Measurements from ENCODE around the gene FAM117B.
"Not testable (repeated sequence)": the region's sequence is repeated elsewhere in the genome, so short reads cannot be mapped to it uniquely, and the experiment has no call there.

Gene FAM117B

DNA sequence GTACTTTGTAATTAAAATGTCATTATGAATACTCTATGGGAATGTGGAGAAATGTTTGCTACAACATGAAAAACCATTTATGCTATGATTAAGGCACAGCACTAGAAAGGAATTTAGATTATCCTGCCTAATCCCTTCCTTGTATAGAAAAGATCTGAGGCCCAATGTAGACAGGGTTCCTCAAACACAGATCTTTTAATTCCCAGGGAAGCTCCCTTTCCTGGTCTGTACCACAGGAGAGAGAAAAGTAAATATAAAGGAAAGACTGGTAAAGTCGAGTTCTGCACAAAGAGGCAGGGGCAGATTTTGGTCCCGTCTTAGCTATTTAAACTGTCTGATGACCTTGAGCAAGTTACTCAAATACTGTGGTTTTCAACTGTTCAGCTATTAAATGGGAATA lies 152.1 kb downstream of the FAM117B start:
- Histone ChIP-seq H3K27me3 (ENCODE audit: insufficient read depth, low read depth) (no peaks in the 10 kb centered on the region), H3K4me3 (IDR thresholded peaks at IDR 0.05; ENCODE audit: insufficient read depth, low read depth, low read length) (no peak overlapping the region), H3K4me2 (no peak overlapping the region), H2AFZ (ENCODE audit: low read depth) (no peak overlapping the region), H3K79me2 (ENCODE audit: insufficient read depth, low read depth) (no peaks in the 10 kb centered on the region), H3K27ac (no peak overlapping the region), H3K36me3 (ENCODE audit: insufficient read depth) (no peaks in the 10 kb centered on the region), H3K9ac (no peak overlapping the region), H4K20me1 (ENCODE audit: insufficient read depth) (no peaks in the 10 kb centered on the region), H3K4me1 (ENCODE audit: low read depth, poor library complexity, severe bottlenecking) (no peaks in the 10 kb centered on the region)
- TF ChIP-seq, protein P1, sequence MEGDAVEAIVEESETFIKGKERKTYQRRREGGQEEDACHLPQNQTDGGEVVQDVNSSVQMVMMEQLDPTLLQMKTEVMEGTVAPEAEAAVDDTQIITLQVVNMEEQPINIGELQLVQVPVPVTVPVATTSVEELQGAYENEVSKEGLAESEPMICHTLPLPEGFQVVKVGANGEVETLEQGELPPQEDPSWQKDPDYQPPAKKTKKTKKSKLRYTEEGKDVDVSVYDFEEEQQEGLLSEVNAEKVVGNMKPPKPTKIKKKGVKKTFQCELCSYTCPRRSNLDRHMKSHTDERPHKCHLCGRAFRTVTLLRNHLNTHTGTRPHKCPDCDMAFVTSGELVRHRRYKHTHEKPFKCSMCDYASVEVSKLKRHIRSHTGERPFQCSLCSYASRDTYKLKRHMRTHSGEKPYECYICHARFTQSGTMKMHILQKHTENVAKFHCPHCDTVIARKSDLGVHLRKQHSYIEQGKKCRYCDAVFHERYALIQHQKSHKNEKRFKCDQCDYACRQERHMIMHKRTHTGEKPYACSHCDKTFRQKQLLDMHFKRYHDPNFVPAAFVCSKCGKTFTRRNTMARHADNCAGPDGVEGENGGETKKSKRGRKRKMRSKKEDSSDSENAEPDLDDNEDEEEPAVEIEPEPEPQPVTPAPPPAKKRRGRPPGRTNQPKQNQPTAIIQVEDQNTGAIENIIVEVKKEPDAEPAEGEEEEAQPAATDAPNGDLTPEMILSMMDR (conservative IDR thresholded peaks at IDR 0.05; ENCODE audit: low read depth, low read length), result no peak

DNA sequence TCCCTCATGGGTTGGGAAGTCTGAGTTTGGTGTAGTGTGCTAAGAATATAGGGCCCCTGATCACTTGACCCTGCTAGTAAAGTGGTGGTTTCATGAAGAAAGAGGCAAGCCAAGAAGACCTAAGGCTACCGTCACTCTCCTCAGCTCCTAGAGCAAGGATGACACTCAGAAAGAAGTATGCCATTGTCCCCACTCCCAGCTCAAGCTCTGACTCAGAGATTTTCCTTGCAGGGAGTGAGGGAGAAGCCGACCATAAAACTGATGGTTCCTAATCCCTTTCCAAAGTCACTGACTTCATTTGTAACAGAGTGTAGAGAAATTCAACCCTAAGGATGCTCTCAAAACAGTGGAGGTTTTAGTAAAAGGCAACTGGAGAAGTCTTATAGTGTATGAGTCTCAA lies 155.9 kb downstream of the FAM117B start:
- Histone ChIP-seq H3K36me3 (ENCODE audit: insufficient read depth) (no peaks in the 10 kb centered on the region), H2AFZ (ENCODE audit: low read depth) (no peak overlapping the region), H3K79me2 (ENCODE audit: insufficient read depth, low read depth) (no peaks in the 10 kb centered on the region), H3K9ac (no peak overlapping the region), H3K4me3 (IDR thresholded peaks at IDR 0.05; ENCODE audit: insufficient read depth, low read depth, low read length) (no peak overlapping the region), H3K27me3 (ENCODE audit: insufficient read depth, low read depth) (no peaks in the 10 kb centered on the region), H3K4me2 (no peak overlapping the region), H4K20me1 (ENCODE audit: insufficient read depth) (no peaks in the 10 kb centered on the region), H3K4me1 (ENCODE audit: low read depth, poor library complexity, severe bottlenecking) (no peaks in the 10 kb centered on the region), H3K27ac (no peak overlapping the region)
- TF ChIP-seq, protein P1 (conservative IDR thresholded peaks at IDR 0.05; ENCODE audit: low read depth, low read length), result no peak

- H3K27me3 ChIP-seq (ENCODE audit: insufficient read depth, low read depth), result no peaks in the 10 kb centered on the region
- no peaks in the 10 kb centered on the region for H3K79me2 ChIP-seq (ENCODE audit: insufficient read depth, low read depth)
- TF ChIP-seq, protein P1 (conservative IDR thresholded peaks at IDR 0.05; ENCODE audit: low read depth, low read length), result no peak
- H3K27ac ChIP-seq, result no peak overlapping the region
- H2AFZ ChIP-seq (ENCODE audit: low read depth), result no peak overlapping the region
- no peak overlapping the region for H3K4me2 ChIP-seq
- no peaks in the 10 kb centered on the region for H3K4me1 ChIP-seq (ENCODE audit: low read depth, poor library complexity, severe bottlenecking)
- no peaks in the 10 kb centered on the region for H3K36me3 ChIP-seq (ENCODE audit: insufficient read depth)
- H3K9ac ChIP-seq, result no peak overlapping the region
- no peaks in the 10 kb centered on the region for H4K20me1 ChIP-seq (ENCODE audit: insufficient read depth)
- no peak overlapping the region for H3K4me3 ChIP-seq (IDR thresholded peaks at IDR 0.05; ENCODE audit: insufficient read depth, low read depth, low read length)
These were observed 163.2 kb downstream of the FAM117B start for GRCh38 chr2:202797944-202798343.

- H4K20me1 ChIP-seq (ENCODE audit: insufficient read depth); H3K36me3 ChIP-seq (ENCODE audit: insufficient read depth); H2AFZ ChIP-seq (ENCODE audit: low read depth); H3K4me1 ChIP-seq (ENCODE audit: low read depth, poor library complexity, severe bottlenecking); H3K4me2 ChIP-seq; H3K4me3 ChIP-seq (IDR thresholded peaks at IDR 0.05; ENCODE audit: insufficient read depth, low read depth, low read length); H3K27me3 ChIP-seq (ENCODE audit: insufficient read depth, low read depth); H3K79me2 ChIP-seq (ENCODE audit: insufficient read depth, low read depth); H3K27ac ChIP-seq; H3K9ac ChIP-seq: not testable (repeated sequence)
These were observed 171.1 kb downstream of the FAM117B start for GRCh38 chr2:202805911-202806310.

- not testable (repeated sequence) for H3K4me1 ChIP-seq (ENCODE audit: low read depth, poor library complexity, severe bottlenecking); H2AFZ ChIP-seq (ENCODE audit: low read depth); H3K4me2 ChIP-seq; H3K4me3 ChIP-seq (IDR thresholded peaks at IDR 0.05; ENCODE audit: insufficient read depth, low read depth, low read length); H4K20me1 ChIP-seq (ENCODE audit: insufficient read depth); H3K27me3 ChIP-seq (ENCODE audit: insufficient read depth, low read depth); H3K9ac ChIP-seq; H3K36me3 ChIP-seq (ENCODE audit: insufficient read depth); H3K27ac ChIP-seq; H3K79me2 ChIP-seq (ENCODE audit: insufficient read depth, low read depth)
These were observed 172.8 kb downstream of the FAM117B start for GRCh38 chr2:202807431-202808138.
